GM12878 (cell line): ENCODE data around the gene SIK3. TPM values are rescaled to one million over a fixed set of nuclear protein-coding genes. Genes with fewer than 3 reads are reported as not detected.

Experiments
- CBX5 ChIP-seq: sonication (generic); IDR thresholded peaks from 2 replicates; pipeline ENCODE4 v1.6.1; 2016; ENCODE audit warnings: low read depth, moderate library complexity, mild to moderate bottlenecking, inconsistent platforms
- CHD1 ChIP-seq: IDR thresholded peaks from 2 replicates; pipeline ENCODE4 v1.6.1; 2012; ENCODE audit warnings: low read depth, low read length, improper control_type of control experiment
- CHD4 ChIP-seq: fragments of 200-600 bp; sonication (generic); IDR thresholded peaks from 2 replicates; pipeline ENCODE4 v1.6.1; 2016; ENCODE audit warnings: mild to moderate bottlenecking
- CTCF ChIP-seq, 3 experiments: IDR thresholded peaks in 2 of 3; conservative IDR thresholded peaks in 1 of 3; 2 replicates each; pipeline ENCODE4 v1.5.1; 2011; ENCODE audit warnings: low read depth in 3 of 3, low read length in 3 of 3, mild to moderate bottlenecking in 3 of 3, control low read depth in 2 of 3, moderate library complexity in 2 of 3, inconsistent platforms in 1 of 3, mixed read lengths in 1 of 3; ENCODE audit not compliant: control insufficient read depth in 2 of 3, insufficient read depth in 1 of 3; ENCODE audit errors: extremely low read depth in 1 of 3
- EGR1 ChIP-seq, 2 experiments: IDR thresholded peaks; 1 replicate in 1 of 2; 2 replicates in 1 of 2; pipeline ENCODE4 v1.6.1; 2011 to 2012; ENCODE audit warnings: low read depth in 2 of 2, low read length in 2 of 2, borderline replicate concordance in 1 of 2, mild to moderate bottlenecking in 1 of 2, moderate library complexity in 1 of 2
- EZH2 ChIP-seq: IDR thresholded peaks from 2 replicates; pipeline ENCODE4 v1.6.1; 2012; ENCODE audit warnings: low read depth, mild to moderate bottlenecking, control low read depth, inconsistent platforms, low read length, borderline replicate concordance; ENCODE audit not compliant: control insufficient read depth
- FOS ChIP-seq: IDR thresholded peaks from 3 replicates; pipeline ENCODE4 v1.6.1; 2011; ENCODE audit warnings: borderline replicate concordance; ENCODE audit not compliant: insufficient read length; ENCODE audit errors: extremely low read depth
- FOXM1 ChIP-seq: IDR thresholded peaks from 2 replicates; pipeline ENCODE4 v1.6.1; 2012; ENCODE audit warnings: low read depth, mild to moderate bottlenecking, inconsistent platforms, low read length, moderate library complexity
- HDAC6 ChIP-seq: fragments of 200-600 bp; sonication (generic); IDR thresholded peaks from one replicate; pipeline ENCODE4 v1.8.0; 2017; ENCODE audit warnings: antibody characterized with exemption; ENCODE audit not compliant: unreplicated experiment
- HSF1 ChIP-seq: fragments of 150-350 bp; IDR thresholded peaks from 2 replicates; pipeline ENCODE4 v1.6.1; 2014; ENCODE audit warnings: mild to moderate bottlenecking, low read depth, low read length
- IKZF1 ChIP-seq: fragments of 450-650 bp; conservative IDR thresholded peaks from 2 replicates; pipeline ENCODE4 v1.6.1; 2017; ENCODE audit warnings: antibody characterized with exemption, mild to moderate bottlenecking
- JUND ChIP-seq: IDR thresholded peaks from 2 replicates; pipeline ENCODE4 v1.6.1; 2012; ENCODE audit warnings: low read depth, mild to moderate bottlenecking, low read length, improper control_type of control experiment, moderate library complexity
- KLF5 ChIP-seq: fragments of 450-650 bp; IDR thresholded peaks from 2 replicates; pipeline ENCODE4 v1.6.1; 2014; ENCODE audit warnings: mild to moderate bottlenecking; ENCODE audit not compliant: partially characterized antibody
- LARP7 ChIP-seq: fragments of 450-650 bp; IDR thresholded peaks from 2 replicates; pipeline ENCODE4 v1.6.1; 2017; ENCODE audit warnings: mild to moderate bottlenecking
- MTA2 ChIP-seq: fragments of 450-650 bp; IDR thresholded peaks from 2 replicates; pipeline ENCODE4 v1.6.1; 2016; ENCODE audit warnings: low read depth, mild to moderate bottlenecking, moderate library complexity
- NFYB ChIP-seq: IDR thresholded peaks from 2 replicates; pipeline ENCODE4 v1.6.1; 2011; ENCODE audit warnings: low read depth, mild to moderate bottlenecking, low read length, improper control_type of control experiment, moderate library complexity; ENCODE audit not compliant: insufficient read depth
- NR2C1 ChIP-seq: fragments of 450-650 bp; IDR thresholded peaks from 2 replicates; pipeline ENCODE4 v1.6.1; 2017; ENCODE audit warnings: antibody characterized with exemption, mild to moderate bottlenecking, moderate library complexity
- NR2C2 ChIP-seq: IDR thresholded peaks from 2 replicates; pipeline ENCODE4 v1.6.1; 2011; ENCODE audit warnings: borderline replicate concordance, low read depth; ENCODE audit not compliant: control insufficient read depth, insufficient read length
- NR2F1 ChIP-seq: fragments of 450-650 bp; conservative IDR thresholded peaks from 2 replicates; pipeline ENCODE4 v1.6.1; 2017; ENCODE audit warnings: mild to moderate bottlenecking
- PKNOX1 ChIP-seq: fragments of 450-650 bp; IDR thresholded peaks from 2 replicates; pipeline ENCODE4 v1.6.1; 2016; ENCODE audit warnings: mild to moderate bottlenecking
- RBBP5 ChIP-seq: fragments of 200-600 bp; sonication (generic); conservative IDR thresholded peaks from 2 replicates; pipeline ENCODE4 v1.6.1; 2016
- SREBF1 ChIP-seq: IDR thresholded peaks from 2 replicates; pipeline ENCODE4 v1.6.1; 2012; ENCODE audit warnings: mild to moderate bottlenecking, low read length
- STAT1 ChIP-seq: fragments of 450-650 bp; conservative IDR thresholded peaks from 2 replicates; pipeline ENCODE4 v1.6.1; 2014; ENCODE audit warnings: antibody characterized with exemption, mild to moderate bottlenecking
- ZBED1 ChIP-seq: IDR thresholded peaks from 2 replicates; pipeline ENCODE4 v1.6.1; 2016; ENCODE audit warnings: borderline replicate concordance
- ZNF207 ChIP-seq: fragments of 450-650 bp; IDR thresholded peaks from 2 replicates; pipeline ENCODE4 v1.6.1; 2014; ENCODE audit warnings: antibody characterized with exemption, mild to moderate bottlenecking, borderline replicate concordance
- ZNF24 ChIP-seq: fragments of 450-650 bp; IDR thresholded peaks from 2 replicates; pipeline ENCODE4 v1.6.1; 2017; ENCODE audit warnings: antibody characterized with exemption, mild to moderate bottlenecking
- ZNF384 ChIP-seq: IDR thresholded peaks from 2 replicates; pipeline ENCODE4 v1.6.1; 2012; ENCODE audit warnings: low read depth, mild to moderate bottlenecking, low read length, improper control_type of control experiment, borderline replicate concordance
- ZSCAN29 ChIP-seq: fragments of 450-650 bp; IDR thresholded peaks from 2 replicates; pipeline ENCODE4 v1.6.1; 2017; ENCODE audit warnings: mild to moderate bottlenecking, moderate library complexity
- polyA plus RNA-seq, 11 experiments: library from polyadenylated mRNA; depleted of rRNA in 4 of 11; unstranded in 6 of 11; stranded (reverse) in 5 of 11; fragments of >200 nt; fragmentation: Nextera tagmentation in 4 of 11; fragmentation: Illumina TruSeq in 1 of 11; extraction: Ambion mirVana in 4 of 11; extraction: Trizol in 1 of 11; gene quantifications; 1 replicate in 1 of 11; 2 replicates in 10 of 11; pipeline versions ENCODE4 v1.2.1 to v1.2.3, GENCODE V29; 2011 to 2016; ENCODE audit warnings: inconsistent platforms in 2 of 11, missing spikeins in 2 of 11, low read depth in 1 of 11
- total RNA-seq, 4 experiments: library from RNA; depleted of rRNA in 3 of 4; stranded (reverse); fragments of >200 nt in 3 of 4; fragmentation: Illumina TruSeq in 1 of 4; extraction: Trizol in 1 of 4; gene quantifications; 2 replicates each; pipeline versions ENCODE4 v1.2.1 to v1.2.3, GENCODE V29; 2013 to 2021

Gene SIK3
- total and polyA plus RNA-seq, 10 of the 15 experiments (the other 5 are each of a cell fraction or from before 2014, with no cell fraction given), result 2.5 to 31.9 (median 11.1) TPM

- TF ChIP-seq ZNF207 (no peak), ZNF384 (peak; percentile 33; the same call in 1 of the 2 replicates), CHD1 (no peak), EGR1 (IDR thresholded peaks at IDR 0.05; ENCODE audit: borderline replicate concordance in 1 of 2, low read depth in 2 of 2, low read length in 2 of 2) (peak; percentile 27 to 47; a peak in 2 of 3 replicates), JUND (no peak), NFYB (no peak), EZH2 (no peak), FOS (no peak), KLF5 (no peak), CBX5 (no peak), MTA2 (peak; percentile 65), IKZF1 (peak; percentile 96), CHD4 (no peak), CTCF (IDR thresholded peaks at IDR 0.05 in 2 of 3, conservative IDR thresholded peaks at IDR 0.05 in 1 of 3; ENCODE audit: control insufficient read depth in 2 of 3, extremely low read depth in 1 of 3, insufficient read depth in 1 of 3, low read depth in 3 of 3, low read length in 3 of 3) (0 out of 6 replicates have a peak, but pooled peaks of 1 of the 3 experiments have one; percentile 1), STAT1 (no peak), NR2F1 (peak; percentile 100), PKNOX1 (no peak), NR2C2 (no peak), LARP7 (peak; percentile 75), HDAC6 (no peak), HSF1 (no peak), FOXM1 (no peak), ZBED1 (no peak), SREBF1 (no peak), ZNF24 (no peak), NR2C1 (peak; percentile 86), RBBP5 (no peak), ZSCAN29 (0 out of 2 replicates have a peak, but pooled peaks have one; percentile 22)
Measured at GRCh38 chr11:117098269-117099232, at the start of gene SIK3 (continued).
